Gastroesophageal sphincter (tissue), 3 donors: ENCODE data around the gene PCK2.

ENCODE experiments used
- CTCF ChIP-seq, 4 experiments: fragments of 200-600 bp in 2 of 4; fragments of 450-650 bp in 2 of 4; sonication (generic) in 1 of 4; IDR thresholded peaks; one replicate each; pipeline ENCODE4 v1.5.1; 2017 to 2019; ENCODE audit warnings: antibody characterized with exemption in 4 of 4, mild to moderate bottlenecking in 2 of 4, moderate library complexity in 2 of 4
- EP300 ChIP-seq: sonication (generic); formaldehyde crosslinking; IDR thresholded peaks from one replicate; pipeline ENCODE4 v1.6.1; 2017; ENCODE audit warnings: antibody characterized with exemption, mild to moderate bottlenecking
- POLR2A ChIP-seq, 2 donors: fragments of 450-650 bp; IDR thresholded peaks; one replicate each; pipeline ENCODE4 v1.6.1; 2017; ENCODE audit warnings: antibody characterized with exemption in 2 of 2, mild to moderate bottlenecking in 2 of 2, moderate library complexity in 1 of 2
- POLR2AphosphoS5 ChIP-seq: sonication (generic); formaldehyde crosslinking; IDR thresholded peaks from one replicate; pipeline ENCODE4 v1.6.1; 2017; ENCODE audit warnings: antibody characterized with exemption

GRCh38 chr14:24138396-24139271 is 44.5 kb downstream of the PCK2 start:
- TF ChIP-seq CTCF (IDR thresholded peaks at IDR 0.05): no peak
- no peak for TF ChIP-seq POLR2AphosphoS5
- no peak for TF ChIP-seq POLR2A (IDR thresholded peaks at IDR 0.05)
- TF ChIP-seq EP300: no peak
